GM19043 (cell line): ENCODE data around the gene VSIR.

Source experiments
- ATAC-seq: cut with Tn5 transposase; IDR thresholded peaks from one replicate; pipeline ENCODE4 v1.9.1; 2021; ENCODE audit warnings: low read depth; ENCODE audit not compliant: unreplicated experiment

VSIR gene

DNA sequence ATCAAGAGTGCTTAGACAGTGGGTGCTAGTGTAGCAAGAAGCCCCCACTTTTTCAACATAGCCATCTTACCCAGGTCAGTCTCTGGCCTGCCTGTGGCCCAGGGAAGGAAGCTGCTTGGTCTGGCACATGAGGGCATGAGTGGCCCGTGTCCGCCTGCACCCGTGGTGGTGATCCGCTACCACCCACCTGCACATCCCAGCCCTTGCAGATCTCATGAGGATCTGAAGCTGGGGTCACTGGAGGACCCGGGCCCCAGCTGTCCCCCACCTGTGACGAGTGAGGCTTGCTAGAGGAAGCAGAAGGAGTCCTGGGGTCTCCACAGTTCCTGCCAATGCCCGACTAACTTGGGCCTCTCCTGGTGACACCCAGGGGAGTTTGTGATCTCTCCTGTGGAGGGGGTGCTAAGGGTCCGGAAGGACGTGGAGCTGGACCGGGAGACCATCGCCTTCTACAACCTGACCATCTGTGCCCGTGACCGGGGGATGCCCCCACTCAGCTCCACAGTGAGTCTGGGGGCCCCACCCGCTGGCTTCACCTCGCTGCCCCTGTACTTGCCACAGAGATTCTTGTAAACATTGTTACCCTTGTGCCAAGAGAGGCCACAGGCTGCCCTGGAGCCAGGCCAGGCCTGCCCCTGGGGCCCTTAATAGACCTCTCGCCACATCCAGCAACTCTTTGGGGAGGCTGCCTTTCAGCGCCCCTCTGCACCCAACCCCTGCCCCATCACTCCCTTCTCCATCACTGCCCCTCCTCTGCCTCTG, 10.8 kb upstream of the VSIR start:
- no peak for ATAC-seq

DNA sequence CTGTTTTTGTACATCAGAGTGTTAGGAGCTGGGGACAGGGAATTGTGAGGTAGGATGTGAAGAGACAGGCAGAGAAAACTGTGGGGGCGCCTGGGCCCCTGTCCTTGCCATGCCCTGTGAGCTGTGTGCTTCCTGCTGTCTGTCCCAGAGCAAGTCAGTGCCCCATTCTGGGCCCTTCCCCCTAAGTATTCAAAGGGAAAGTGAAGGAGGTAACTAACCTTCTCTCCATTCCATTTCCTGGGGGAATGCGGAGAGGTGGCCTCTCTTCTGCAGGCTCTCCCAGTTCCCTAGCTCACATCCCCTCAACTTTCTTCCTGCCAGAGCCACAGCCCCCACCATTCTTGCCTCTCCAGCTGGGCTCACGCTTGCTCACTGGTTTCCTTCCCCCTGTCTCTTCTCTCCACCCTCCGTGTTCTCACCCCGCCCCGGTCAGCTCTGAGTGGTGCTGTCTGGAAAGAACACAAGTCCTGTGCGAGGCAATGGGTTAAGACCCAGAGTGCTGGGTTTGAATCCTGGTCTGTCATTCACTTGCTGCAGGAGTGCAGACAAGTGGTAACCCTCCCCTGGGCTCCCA, 9.7 kb upstream of the VSIR start:
- no peak for ATAC-seq

DNA sequence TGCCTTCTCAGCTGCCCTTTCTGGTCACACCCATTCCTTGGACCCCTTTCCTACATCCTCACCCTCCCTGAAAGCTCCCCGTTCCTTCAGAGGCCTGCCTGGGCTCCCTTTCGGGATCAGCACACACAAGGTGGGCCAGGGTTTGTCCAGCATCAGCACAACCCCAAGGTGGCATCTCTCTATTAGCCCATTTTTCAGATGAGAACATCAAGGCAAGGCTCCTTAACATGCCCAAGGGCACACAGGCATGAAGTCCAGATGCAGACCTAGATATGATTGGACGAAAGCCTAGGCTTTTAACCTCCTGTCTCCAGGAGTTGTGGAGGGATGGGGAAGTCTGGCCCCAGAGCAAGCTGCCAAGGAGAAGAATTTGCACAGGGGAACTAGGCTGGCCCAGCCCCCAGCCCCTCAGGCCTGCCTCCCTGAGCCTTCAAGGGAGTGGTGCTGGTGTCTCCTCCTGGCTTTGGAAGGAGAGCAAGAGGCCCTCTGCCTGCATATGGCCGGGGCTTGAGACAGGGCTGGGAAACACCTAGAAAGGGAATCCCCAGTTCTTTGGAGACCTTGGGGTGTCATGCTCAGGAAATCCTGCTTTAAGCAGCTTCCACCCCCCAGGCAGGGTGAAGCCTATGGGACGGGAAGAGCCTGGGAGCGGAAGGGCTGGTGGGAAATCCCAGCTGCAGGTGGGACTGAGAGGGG, 9.0 kb upstream of the VSIR start:
- no peak for ATAC-seq

DNA sequence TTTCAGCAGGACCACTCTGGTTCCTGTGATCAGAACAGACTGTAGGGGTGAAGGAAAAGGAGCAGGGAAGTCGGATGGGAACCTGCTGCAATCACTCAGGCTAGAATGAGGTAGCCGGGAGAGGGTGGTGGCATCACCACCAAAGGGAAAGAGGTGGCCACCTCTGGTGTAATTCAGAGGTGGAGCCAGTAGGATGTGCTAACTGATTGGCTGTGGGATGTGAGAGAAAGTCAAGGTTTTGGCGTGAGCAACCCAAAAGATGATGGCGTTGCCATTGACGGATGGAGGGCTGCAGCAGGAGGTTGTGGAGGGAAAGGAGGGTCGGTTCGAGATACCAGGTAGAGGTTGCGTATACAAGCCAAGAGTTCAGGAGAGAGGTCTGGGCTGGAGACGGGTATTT, 7.4 kb upstream of the VSIR start:
- ATAC-seq, result no peak

DNA sequence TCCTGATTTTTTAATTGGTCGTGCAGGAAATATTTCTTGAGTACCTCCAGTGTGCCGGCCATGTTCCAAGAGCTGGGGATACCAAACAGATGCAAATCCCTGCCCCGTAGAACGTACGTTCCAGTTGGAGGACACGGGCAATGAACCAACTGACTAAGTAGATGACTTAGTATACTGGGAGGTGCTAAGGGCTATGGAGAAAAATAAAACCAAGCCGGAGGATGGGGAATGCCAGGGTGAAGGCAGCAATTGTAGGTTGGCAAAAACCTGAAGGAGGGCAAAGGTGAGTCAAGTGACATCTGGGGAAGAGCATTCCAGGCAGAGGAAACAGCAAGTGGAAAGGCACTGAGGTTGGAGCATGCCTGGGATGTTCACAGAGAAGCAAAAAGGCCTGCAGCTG, 6.8 kb upstream of the VSIR start:
- ATAC-seq, result no peak

DNA sequence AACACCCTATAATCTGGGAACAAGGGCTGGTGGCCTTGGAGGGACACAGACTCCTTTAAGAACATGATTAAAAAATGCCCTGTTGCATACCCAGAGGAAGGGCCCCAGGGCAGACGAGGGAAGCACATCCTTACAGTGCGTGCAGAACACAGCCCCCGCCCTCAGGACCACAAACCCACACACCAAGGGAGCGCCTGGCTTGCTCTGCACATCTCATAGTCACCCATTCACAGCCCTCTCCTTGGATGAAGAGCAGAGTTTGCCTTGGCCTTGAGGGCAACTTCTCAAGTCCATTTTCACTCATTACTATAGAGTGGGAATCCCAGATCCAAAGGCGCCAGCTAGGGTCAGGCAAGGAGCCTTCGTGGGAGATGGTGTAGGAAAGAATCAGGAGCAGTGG, 6.3 kb upstream of the VSIR start:
- ATAC-seq, result no peak

DNA sequence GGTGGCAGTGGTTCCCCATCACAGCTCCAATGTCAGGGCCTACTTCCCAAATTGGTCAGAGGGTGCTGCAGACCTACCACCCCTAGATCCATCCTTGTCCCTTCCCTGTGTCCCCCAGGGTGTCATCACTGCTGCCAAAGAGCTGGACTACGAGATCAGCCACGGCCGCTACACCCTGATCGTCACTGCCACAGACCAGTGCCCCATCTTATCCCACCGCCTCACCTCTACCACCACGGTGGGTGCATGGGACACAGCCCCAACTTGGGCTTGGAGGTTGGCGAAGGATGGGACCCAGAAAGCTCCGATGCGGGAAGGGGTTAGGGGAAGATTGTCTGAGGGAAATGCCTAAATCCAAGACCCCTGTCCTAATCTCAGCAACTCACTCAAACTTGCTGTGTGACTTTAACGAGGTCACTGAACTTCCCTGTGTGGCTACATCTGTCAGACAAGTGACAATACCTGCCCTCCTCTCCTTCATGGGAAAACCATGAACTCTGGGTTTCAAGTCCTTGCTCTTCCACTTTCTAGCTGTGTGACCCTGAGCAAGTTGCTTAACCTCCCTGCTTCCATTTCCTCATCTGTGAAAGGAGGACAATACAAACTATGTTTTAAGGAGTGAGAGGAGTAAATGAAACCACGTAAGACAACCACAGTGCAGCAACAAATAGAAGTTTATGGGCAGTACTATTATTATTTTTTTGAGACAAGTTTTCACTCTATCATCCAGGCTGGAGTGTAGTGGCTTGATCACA, 4.9 kb upstream of the VSIR start:
- ATAC-seq, result no peak

DNA sequence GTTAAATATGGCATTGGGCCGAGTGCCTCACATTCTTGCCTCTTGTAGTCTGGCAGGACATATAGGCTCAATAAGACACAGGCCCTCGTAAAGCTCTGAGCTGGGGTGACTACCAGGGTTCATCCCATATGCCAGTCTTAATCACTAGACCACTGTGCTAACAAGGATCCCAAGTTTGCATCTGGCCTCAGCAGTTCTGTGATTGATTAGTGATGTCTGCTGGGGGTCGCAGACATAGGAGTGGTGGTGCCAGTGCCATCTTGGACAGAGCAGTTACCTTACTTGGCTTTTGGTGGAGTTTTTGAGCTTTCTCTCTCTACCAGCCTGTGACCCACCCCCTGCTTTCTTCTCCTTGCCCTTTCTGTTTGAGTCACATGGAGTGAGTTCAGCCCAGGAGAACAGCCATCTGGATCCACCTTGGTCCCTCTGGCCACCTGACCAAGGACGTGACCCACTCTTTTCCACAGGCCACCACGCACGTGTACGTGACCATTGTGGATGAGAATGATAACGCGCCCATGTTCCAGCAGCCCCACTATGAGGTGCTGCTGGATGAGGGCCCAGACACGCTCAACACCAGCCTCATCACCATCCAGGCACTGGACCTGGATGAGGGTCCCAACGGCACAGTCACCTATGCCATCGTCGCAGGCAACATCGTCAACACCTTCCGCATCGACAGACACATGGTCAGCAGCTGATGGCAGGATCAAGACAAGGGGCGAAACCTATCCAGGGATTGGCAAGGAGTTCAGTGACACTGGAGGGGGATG, 4.1 kb upstream of the VSIR start:
- ATAC-seq, result no peak

DNA sequence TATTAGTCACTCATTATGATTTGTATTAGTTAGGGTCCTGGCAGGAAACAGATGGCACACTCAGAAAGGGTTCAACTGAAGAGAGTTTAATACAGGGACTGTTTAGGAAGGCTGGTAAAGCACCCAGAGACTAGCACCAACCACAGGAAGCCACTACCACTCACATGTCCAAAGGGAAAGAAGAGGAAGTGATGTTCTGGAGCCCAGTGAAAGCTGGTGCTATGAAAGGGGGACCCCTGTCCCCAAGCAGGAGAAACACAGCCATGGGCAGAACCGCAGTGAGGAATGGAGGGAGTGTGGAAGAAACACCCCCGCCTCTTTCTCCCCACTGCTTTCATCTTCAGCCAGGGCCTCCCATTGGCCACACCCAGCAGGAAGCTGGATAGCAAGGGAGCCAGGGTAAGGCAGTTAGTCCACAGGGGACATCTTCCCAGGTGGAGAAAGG, 3.2 kb upstream of the VSIR start:
- ATAC-seq, result no peak

DNA sequence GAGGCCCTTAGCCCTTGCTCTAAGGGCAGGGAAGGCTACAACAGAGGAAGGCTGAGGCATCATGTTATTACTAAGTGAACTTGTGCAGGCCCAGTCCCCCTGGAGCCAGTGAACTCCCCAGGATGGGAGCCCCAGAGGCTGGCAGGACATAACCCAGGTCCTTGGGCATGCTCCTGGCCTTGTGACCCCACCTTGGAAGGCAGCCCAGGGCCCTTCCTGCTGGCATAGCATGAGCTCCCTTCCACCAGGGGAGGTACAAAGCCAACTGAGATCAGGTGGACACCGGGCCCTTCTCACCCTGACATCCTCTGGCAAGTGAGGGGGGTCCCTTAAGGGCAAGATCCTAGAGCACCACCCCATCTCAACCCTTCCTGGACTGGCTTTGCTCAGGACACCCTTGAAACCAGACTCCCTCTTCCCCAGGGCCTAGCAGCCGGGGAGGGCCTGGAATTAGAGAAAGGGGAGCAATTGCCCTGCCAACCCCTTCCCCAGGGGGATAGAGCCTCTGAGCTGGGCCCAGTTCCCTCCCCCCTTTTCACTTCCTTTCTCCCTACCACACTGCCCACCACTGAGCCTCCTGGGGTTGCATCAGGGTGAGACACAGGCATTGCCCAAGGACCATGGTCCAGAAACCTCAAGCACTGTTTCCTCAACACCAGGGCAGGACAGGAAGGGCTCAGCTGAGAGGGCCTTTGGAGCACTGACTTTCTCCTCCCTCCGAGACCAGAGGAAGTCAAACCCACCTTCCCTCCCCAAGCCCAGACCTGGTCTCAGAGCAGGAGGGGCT, 1.8 kb upstream of the VSIR start:
- no peak for ATAC-seq

DNA sequence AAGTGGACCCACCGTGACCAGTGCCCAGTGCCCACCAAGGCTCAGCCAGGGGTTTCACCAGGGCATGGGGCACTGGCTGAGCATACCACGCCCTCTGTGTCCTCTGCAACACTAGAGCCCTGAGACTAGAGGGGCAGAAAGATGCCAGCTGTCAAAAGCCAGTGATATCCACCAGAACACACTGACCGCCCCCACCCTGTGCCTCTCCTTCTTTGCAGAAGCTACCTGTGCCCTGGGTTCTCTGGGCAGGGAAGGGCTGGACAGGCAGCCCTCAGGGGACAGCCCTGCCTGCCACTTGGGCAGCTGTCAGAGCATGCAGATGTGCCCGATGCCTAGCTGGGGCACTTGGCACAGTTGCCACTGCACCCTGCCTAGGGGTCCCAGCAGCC, 494 bp downstream of the VSIR start:
- ATAC-seq, result no peak

DNA sequence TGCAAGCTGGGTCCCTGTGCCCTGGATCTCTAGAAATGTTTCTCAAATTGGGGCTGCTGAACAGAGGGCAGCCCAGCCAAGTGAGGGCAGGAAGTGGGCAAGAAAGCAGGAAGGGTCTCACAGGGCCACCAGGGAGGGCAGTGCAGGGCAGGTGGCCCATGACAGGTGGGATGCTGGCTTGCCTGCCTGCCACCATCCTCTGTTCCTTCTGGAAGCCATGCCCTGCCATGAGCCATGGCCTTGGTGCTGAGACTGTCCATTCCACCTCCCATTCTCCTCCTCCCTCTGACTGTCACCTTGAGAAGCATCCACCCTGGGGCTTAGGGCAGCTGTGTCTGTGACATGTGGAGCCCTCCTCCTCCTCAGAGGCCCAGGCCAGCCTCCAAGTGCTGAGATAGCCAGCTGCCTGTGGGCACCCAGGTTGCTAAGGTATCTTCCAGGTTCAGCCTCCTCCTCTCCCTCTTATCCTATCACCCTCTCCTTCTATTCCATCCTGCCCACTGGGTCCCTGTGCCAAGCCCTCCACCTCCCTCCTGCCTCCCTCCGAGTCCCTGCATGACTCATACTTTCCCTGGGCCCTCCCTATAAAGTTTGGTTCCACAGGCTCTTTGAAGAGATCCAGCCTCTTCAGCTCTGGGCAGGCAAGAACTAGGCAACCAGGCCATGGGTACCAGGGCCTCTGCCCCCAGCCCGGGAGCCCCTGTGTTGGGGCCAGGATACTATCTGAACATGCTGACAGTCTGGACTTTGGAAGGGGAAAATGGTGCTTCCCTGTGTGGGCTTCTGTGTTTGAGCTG, 1.3 kb downstream of the VSIR start:
- no peak for ATAC-seq

DNA sequence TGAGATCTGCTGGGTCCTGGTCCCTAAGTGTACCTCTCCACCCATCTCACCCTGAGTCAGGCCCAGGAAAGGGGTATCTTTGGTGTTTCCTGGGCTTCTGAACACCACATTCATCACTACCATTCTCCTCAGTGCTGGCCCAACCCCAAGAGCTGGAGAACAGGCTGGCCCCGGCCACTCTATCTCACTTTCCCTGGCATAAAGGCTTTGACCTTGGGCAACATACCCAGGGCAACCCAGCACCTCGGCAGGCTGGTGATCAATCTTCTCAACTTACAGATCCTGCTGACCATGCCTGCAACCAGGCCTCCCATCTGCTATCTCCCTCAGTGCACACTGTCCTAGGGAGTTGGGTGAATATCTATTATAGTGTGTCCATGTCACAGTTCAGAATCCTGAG, 2.1 kb downstream of the VSIR start:
- no peak for ATAC-seq

DNA sequence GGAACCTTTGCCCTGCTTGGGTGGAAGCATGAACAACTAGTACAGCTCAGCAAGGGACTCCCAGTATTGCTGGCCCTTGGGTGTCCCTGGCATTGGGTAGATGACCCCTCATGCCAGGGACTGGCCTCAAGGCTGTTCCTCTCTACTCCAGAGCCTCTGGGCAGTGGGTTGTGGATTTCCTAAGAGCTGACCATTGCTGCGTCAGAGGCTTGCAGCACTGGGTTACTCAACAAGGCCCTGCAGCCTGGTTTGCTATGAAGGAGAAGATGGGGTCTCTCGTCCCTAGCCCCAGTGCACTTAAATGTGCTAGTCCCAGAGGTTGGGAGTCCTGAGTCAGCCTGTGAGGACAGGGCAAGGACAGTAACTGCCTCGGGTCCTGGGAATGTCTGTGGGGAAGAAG, 2.5 kb downstream of the VSIR start:
- no peak for ATAC-seq

DNA sequence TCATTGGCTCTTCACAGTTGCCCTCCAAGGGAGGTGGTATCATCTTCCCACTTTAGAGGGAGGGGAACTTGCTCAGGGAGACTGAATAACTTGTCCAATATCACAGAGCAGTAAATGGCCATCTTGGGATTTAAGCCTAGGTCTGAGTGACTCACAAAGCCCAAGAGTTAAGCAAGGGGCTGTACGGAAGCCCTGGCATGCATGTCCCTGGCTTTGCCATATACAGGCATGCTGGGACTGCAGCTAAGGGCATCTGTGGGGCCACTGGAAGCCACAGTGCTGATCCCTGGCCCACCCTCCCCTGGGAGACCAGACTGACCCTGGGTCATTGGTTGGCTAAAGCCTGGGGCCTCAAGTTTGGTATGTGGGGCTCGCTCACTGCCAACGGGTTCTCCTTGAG, 3.1 kb downstream of the VSIR start:
- no peak for ATAC-seq

DNA sequence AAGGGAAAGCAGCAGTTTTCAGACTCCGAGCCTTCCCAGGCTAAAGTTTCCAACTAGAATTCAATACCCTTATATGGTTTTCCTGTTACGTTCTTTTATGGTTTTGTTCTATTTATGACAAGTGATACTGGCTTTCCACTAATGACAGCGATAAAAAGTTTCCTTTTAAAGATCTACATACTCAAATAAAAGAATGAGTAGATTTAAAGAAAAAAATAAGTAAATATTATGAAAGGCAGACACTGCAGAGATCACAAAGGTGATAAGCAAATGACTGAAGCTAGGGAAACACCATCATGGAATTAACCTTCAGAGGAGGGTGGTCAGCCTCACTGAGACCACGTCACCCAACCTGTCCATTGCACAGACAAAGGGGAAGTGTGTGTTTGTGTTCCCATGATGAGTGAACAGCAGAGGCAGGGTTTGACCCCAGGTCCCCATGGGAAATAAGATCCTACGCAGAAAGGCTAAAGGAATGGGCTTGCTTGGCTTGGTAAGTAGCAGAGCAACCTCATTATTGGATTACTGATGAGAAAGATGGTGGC, 4.0 kb downstream of the VSIR start:
- peak; percentile 20 for ATAC-seq

DNA sequence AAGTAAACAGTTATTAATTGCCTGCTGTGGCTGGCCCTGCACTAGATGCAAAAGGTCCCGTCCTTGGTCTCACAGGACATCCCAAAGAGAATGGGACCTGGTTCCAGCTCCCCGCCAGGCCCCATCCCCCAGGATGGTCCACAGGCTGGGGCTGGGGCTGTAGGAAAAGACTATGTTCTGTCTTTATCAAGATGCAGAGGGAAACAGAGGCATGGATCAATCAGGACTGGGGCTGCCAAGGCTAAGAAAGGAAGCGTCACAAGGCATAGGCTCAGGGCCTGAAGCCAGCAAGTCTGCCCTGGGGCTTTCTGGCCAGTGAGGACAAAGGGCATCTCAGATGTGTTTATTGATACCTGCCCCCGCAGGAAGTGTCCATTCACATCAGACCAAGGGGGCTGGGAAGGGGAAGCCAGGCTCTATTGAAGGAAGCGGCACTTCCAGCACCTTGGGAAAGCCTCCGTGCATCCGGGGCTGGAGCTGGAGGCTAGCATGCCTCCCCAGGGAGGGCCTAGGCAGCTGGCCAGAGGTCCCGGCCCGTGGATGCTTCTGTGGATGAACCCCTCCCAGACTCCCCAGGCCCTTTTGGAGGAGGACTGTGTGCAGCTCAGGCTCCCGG, 5.8 kb downstream of the VSIR start:
- ATAC-seq, result no peak

DNA sequence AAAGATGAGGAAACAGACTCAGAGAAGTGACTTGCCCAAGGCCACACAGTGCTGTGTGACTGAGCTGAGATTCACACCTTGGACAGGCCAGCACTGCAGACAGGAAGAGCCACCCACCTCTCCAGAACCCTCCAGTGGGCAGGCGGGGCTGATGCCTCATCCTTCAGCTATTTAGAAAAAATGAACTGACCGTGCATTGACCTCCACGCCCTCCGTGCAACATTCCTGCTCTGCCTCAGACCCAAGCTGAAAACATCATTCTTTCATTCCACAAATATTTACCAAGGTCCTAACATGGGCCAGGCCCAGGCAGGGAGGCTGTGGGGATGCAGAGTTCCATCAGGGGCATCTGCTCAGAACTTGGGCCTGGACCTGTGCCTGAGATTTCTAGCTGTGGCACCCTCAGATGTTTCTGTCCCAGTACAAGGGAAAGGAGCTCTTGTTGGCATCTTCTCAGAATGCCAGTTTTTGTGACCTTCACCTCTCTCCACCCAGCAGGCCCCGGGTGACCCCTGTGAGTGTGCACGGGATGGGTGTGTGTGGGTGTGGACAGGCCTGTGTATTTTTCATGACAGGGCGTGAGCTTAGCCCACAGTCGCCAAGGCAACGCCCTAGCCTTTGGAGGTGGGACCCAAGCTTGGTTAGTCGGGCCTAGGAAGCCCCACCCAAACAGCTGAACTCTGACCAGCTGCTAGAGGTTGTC, 6.5 kb downstream of the VSIR start:
- ATAC-seq, result no peak
